Activated CD8-positive, alpha-beta memory T cell treated with anti-CD3 and anti-CD28 coated beads for 4 hours (primary cell): ENCODE measurements around the gene DRGX.

Experiments used
- DNase-seq, 2 donors: peaks; one replicate each; pipeline ENCODE4 v3.0.0-alpha.2; 2020; ENCODE audit warnings: low read depth in 2 of 2

DRGX gene

DNA sequence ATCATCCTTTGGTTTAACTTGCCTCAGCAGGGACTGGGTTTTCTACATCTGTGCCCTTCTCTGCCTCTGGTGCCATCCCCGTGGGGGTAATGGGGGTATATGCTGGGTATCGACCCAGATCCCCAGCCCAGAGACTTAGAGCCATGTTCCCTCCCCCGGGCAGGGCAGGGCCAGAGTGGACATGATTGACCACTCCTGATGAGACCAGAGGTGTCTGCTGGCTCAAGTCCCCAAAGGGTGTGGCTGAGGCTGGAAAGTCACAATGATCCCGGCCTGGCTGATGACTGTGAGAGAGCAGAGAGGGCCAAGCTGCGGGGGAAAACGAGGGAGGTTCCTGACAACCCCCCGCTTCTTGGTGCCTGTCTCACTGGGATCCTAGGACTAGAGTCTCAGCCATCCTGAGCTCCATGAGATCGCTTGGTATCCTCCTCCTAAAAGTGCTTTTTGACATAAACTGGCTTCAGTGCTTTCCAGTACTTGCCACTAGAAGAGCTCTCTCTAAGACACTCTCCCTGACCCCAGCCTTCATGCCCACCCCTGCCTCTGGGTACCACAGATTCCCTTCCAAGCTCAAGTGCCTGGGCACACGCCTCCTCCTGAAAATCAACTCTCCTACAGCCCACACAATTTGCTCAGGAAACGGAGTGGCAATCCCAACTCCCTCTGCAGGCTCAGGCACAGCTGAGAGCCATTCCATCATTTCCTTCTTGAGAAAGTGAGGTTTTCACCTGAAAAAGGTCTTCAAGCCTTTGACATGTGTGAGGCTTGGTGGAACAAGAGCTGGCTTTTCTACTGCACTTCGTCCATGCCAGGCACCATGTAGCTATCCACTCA lies 33.9 kb downstream of the DRGX start:
- DNase-seq, result no peak

DNA sequence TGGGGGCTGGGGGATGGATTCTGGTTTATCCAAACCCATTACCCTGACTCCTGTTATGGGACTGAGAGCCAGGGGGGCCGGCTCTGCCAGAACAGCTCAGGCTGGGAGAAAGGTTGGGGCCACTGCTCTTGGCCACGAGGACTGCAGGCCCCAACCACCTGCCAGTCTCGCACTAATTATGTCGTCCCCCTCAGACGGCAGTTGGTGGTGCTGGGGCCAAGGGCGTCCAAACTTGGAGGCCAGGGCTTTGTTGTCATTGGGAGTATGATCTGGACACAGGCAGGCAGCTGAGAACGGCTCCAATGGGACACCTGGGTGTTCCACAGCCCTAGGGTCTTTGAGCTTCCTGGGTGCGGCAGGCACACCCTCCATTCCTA lies 34.7 kb downstream of the DRGX start:
- DNase-seq, result no peak

DNA sequence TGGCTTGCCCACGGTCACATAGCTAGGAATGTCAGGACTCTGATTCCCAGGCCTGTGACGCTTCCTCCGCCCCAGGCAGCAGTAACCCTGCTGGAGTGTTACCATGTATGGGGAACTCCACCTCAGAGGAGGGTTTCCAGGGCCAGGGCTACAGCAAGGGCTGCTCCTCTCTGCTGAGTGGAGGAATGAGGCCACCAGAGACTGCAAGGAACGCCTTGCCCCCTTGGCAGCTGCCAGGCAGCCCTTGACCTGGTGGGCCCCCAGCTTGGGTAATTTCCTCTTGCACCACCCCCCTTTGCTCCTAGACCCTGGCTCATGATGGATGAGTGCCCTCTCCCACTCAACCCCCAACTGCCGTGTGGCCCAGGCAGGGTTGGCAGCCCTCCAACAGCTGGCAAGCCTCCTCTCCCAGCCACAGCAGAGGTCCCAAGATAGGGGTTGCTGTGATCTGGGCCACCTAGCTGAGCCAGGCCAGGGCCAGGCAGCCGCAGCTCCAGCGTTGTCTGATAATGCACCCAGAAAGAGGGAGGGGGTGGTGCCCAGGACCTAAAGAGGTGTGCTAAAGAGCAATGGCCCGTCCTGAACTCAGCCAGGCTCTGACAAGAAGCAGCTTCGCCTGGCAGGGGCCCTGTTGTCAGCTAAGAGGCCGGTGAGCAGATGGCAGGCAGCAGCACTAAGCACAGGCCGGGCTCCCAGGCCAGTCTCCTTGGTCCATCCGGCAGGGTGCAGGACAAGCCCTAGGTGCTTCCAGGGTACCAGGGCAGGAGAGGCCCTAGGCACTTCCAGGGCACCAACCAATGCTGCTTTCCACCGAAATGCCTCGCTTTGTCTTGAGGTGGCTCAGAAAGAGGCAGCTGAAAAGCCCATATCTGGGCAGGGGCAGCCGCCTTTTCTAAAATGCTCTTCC lies 35.4 kb downstream of the DRGX start:
- no peak for DNase-seq

DNA sequence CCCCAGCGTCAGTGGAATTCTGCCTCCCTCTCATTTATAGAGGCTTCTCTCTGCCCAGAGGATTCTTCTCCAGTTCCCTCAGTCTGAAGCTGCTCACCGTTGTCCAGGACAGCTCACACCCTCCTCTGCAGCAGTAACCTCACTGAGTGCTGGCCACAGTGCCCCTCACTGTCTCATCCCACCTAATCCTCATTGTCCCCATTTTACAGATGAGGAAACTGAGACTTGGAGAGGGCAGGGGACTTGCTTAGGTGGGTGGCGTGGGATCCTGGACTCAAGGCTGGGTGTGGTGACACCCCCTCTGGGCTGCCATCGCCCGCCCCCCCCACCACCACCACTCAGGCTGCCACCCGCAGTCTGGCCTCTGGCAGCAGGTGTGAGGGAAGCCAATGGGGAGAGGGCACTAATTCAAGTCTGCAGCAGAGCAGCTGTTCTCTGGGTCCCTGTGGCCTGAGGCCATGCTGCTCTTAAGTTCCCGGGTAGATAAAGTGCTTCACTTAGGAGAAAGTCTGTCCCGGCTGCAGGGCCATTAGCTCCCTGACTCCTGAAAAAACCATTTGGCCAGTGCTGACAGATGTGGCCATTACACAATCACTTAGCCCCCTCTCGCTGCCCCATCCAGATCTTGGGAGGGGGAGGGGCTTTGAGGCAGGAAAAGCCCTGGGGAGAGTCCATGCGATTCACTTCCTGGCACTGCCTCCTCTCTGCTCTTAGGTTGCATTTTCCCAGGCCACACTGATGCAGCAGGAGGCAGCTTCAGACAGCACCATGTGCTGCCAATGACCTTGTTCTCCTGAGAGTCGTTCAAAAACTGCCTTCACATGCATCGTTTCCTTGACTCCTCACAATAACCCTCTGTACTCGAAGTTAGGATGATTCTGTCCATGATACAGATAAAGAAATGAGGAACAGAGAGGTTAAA lies 36.3 kb downstream of the DRGX start:
- DNase-seq, result no peak

DNA sequence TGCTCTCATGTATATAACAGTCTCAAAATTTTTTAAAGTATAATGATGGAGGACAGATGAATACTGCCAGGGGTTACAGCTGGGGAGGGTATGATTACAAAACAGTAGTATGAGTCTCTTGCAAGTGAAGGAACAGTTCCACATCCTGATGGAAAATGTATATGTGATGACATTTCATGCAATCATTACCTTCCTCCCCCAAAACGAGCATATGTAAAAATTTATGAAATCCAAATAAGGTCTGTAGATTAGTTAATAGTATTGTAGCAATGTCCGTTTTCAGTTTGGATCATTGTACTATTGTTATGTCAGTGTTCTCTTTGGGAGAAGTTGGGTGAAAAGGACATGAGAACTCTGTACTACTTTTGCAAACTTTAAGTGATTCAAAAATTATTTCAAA lies 38.0 kb downstream of the DRGX start:
- no peak for DNase-seq

DNA sequence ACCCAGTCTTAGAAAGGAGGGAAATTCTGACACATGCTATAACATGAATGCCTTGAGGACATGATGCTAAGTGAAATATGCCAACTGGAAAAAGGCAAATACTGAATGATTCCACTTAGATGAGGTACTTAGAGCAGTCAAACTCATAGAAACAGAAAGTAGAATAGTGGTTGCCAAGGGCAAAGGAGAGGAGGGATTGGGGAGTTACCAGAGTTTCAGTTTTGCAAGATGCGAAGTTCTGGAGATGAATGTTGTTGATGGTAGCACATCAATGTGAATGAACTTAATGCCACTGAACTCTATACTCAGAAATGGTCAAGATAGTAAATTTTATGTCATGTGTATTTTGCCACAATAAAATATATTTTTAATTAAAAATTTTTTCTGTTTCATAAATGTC lies 38.9 kb downstream of the DRGX start:
- no peak for DNase-seq

DNA sequence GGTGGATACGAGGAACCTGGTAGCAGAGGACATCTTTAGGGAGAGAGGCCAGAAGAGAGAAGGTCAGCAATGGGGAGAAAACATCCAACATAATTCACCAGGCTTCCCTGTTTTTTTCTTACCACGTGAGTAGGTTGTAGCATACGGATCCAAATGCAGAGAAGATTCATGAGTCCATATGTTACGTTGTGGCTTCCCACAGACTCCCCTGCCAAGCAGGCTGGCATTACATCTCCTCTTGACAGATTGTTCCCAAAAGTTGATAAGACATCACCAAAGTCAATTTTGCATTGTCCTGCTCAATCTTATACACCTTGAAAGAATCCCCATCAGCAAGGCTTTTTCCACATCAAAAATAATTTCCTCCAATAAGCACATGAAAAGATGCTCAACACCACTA lies 39.7 kb downstream of the DRGX start:
- DNase-seq, result no peak

DNA sequence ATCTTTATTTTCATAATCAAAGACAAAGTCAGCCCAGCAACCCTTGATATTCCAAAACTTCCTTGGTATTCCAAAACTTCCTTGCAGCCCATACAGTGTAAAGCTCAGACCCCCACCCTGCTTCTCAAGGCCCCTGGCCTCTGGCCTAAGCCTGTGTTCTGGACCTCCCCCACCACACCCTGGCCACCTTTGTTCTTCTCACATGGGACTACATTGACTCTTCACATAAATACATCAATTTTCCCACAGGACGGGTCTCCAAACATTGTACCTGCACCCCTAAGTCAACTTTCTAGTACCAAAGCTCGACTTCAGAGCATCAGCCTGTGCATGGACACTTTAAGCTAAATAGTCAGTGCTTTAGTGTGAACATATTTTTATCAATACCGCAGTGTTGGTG lies 40.7 kb downstream of the DRGX start:
- DNase-seq, result no peak

DNA sequence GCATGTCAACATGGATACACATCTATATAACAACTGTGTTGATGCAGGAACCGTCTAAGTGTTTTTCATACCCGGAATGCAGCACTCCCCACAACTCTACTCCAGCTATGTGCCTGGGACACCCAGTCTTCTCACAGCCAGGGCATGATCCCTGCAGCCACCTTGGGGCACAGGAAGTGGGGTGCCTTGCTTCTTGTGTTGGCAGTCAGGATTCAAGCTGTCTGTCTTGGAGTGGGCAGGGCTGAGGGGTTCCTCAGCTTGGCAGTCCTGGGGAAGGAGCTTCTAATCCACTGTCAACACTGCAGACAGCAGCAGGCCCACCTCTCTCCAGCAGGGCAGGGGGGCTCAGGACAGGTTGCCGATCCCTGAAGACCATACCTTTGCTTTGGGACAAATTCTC lies 41.3 kb downstream of the DRGX start:
- no peak for DNase-seq

DNA sequence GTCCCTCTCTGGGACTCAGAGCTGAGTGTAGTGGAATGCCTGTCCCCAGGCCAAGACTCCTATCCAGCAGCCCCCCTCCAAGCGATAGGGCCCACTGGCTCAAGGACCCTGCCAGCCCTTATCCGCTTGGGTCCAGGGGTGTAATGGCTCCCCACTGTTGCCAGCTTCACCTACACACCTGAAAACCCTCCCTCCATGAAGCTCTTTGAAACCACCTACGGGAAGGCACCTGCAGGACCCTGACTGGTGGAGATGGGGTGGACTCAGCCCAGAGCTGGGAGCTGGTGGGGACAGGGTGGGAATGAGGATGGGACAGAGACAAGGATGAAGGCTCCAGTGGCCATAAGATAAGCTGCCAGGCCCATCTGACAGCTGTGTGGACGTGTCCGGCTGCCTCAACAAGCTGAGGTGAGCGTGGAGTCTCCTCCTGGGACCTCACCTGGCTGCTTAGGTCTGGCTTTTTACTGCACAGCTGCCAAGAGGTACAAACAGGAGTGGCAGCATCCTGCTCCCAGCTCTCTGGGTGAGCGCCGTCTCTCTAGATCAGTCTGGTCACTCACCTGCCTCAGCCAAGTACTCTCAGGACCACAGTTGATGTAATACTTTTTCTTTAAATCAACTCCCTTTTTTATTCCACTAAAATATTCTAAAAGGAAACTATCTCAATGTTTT lies 41.9 kb downstream of the DRGX start:
- DNase-seq, result no peak

DNA sequence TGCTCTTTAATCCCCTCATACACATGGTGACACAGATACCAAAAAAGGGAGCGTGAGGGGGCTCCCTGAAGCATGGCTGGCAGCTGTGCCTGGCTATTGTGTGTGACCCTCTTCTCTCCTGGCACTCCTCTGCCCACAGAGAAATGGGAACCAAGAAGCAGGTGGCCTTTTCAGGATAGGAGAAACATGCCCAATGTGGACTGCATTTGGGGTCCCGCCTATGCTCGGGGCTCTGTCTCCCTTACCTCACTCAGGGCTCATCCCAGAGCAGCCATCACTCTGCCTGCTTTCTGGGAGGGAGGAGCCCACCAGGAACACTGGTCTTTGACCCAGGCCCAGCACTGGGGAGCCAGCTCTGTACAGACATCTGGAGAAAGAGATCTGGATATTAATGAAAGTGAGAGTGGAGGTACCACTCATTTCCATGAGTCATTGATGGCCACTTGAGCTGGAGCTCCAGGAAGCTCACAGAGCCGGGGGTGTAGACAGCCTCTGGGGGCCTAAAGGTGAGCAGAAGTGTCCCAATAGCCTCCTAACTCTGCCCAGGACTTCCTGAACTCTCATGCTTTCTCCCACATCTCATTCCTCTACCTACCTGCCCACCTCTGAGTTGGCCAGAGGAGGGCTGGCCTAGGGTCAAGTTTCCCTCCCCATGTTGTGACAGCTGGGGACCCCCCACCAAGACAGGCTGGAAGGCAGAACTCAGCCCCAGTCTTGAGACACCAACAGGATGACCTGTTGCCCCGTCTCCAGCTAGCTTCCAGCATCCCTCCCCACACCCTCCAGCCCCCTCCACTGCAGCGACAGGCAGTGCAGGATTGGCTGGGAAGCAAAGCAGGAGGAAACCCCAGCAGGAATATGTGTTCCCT lies 42.6 kb downstream of the DRGX start:
- no peak for DNase-seq

DNA sequence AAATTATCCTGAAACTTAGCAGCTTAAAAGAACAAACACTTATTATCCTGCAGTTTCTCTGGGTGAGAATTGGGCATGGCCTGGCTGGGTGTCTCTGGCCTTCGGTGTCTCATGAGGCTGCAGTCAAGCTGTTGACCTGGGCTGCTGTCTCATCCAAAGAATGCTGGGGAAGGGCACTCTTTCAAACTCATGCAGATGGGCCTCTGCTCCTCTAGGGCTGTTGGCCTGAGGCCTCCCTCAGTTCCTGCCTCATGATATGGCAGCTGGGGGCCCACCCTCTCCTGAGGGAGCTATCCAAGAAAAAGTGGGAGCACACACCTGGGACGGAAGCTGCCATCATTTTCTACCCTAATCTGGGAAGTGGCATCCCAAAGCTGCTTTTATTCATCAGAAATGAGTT lies 43.6 kb downstream of the DRGX start:
- no peak for DNase-seq

DNA sequence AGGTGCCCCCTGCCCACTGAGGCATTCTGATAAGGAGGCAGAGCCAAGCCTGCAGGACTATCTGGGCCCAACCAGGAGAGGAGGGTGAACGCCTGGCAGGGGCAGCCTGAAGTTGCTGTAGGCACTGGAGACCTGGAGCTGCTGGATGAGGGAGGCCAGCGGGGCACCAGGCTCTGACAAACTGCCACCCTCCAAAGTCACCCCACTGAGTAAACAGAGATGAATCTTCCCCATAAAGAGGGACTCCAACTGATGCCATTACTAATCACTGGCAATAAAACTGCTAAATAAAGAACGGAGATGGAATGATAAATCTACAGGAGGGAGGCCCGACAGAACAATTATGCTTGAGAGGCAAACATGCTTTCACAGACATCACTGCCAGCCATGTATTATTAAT lies 44.2 kb downstream of the DRGX start:
- DNase-seq, result no peak

DNA sequence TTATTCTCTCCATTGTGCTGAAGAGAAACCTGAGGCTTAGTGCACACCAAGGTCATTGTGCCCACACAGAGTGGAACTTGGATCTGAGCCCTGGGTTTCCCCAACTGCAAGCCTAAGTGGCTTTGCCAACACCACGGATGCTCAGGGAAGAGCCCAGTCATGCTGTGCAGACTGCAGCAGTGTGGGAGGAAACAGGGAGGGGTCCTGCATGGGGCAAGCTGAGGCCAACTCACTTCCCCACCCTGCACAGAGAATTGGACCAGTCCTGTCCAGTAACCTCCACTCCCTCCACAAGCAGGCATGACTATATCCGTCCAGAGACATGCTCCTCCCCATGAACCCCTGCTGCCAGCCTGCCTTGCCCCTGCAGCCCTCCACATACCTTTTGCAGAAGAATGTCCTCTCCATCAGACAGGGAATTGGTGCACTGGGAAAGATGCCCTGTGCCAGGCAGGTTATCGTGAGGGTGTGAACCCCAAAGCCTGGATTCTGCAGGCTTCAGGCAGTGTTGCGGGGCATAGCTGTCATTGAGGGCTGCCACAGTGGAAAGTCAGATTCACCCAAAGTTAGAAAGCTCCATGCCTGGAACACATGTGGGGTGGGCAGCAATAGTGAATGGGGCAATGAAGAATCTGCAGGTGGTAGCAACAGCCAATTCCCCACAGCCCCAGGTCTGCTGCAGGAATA lies 44.9 kb downstream of the DRGX start:
- DNase-seq, result no peak

DNA sequence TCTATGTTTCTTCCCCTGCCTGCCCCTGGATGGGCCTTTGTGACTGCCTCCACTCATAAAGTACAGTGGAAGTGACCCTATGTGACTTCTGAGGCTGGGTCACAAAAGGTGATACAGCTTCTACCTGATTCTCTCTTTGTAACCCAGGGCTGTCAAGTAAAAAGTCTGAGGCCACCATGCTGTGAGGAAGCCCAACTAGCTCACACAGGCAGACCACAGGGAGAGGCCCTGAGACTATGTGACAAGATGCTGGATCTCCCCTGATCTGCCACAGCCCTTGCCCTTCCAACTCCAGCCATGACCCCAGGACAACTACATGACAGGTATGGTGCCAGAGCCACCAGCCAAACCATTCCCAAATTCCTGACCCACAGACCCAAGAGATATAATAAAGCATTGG lies 45.8 kb downstream of the DRGX start:
- no peak for DNase-seq

DNA sequence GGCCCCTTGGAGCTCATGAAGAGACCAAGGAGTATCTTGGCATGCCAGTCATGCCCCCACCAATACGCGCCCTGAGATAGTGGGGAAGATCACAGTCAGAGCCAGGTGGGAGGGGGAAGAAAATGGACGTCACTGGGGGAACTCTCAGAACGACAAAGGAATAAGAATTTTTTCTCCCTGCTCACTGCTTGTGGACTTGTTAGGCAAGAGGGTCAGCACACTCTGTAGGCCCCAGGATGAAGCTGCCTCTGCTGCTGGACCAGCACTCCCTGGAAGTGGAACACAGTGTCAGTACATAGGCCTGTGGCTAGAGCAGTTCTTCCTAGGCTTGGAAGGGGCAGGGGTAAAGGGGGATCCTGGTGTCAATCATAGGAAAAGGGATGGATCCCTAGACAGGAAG lies 46.5 kb downstream of the DRGX start:
- DNase-seq, result no peak

DNA sequence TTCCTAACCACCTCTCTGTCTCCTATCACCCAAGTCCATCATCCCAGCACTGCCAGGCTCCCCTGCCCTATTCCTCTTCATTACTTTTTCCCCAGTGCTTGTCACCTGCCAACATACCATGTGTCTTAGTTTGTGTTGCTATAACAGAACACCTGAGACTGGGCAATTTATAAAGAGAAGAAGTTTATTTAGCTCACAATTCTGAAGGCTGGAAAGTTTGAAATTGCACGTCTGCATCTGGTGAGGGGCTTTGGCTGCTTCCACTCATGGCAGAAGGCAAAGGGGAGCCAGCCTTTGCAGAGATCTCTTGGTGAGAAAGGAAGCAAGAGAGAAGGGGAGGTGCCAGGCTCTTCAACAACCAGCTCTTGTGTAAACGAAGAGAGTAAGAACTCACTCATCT lies 47.3 kb downstream of the DRGX start:
- no peak for DNase-seq

DNA sequence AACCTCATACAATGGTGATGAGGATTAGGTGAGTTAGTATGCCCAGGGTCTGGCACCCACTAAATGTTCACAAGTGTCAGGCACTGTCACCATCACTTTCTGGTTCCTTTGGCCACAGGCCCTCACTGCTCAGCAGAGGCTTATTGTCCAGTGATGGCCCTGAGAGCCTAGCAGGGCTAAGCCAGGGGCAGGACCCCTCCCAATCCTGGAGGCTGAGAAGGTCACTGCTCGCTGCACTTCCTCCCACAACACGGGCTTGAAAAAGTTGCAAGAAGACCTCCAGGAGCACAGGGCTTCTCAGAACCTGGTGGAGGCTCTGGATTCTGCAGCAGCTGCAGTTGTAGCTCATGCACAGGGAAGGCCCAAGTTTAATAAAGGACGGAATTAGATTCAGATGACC lies 48.1 kb downstream of the DRGX start:
- DNase-seq, result no peak

DNA sequence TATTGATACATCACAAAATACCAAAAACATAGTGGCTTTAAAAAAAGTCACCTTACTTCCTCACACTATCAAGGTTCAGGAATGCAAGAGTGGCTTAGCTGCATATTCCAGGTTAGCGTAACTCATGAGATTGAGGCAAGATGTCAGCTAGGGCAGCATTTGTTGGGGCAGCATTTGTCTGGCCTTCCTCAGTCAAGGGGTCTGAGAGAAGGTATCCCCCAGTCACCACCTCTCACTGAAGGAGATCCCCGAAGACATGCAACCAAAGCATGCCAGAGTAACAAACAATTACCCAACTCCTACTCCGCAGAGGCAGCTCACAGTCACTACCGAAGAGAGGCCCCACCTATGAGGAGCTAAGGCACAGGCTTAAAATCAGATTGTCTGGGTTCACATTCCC lies 48.5 kb downstream of the DRGX start:
- no peak for DNase-seq

DNA sequence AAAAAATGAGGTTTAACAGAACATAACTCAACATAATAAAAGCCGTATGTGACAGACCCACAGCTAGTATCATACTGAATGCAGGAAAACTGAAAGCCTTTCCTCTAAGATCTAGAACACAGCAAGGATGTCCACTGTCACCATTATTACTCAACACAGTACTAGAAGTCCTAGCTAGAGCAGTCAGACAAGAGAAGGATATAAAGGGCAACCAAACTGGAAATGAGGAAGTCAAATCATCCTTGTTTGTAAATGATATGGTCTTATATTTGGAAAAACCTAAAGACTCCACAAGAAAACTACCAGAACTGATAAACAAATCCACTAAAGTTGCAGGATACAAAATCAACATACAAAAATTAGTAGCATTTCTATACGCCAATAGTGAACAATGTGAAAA lies 51.0 kb downstream of the DRGX start:
- DNase-seq, result no peak
